ENCODE data around the gene ZNF695.
"Not testable (repeated sequence)": the region's sequence is repeated elsewhere in the genome, so short reads cannot be mapped to it uniquely, and the experiment has no call there.

The ZNF695 gene

DNA sequence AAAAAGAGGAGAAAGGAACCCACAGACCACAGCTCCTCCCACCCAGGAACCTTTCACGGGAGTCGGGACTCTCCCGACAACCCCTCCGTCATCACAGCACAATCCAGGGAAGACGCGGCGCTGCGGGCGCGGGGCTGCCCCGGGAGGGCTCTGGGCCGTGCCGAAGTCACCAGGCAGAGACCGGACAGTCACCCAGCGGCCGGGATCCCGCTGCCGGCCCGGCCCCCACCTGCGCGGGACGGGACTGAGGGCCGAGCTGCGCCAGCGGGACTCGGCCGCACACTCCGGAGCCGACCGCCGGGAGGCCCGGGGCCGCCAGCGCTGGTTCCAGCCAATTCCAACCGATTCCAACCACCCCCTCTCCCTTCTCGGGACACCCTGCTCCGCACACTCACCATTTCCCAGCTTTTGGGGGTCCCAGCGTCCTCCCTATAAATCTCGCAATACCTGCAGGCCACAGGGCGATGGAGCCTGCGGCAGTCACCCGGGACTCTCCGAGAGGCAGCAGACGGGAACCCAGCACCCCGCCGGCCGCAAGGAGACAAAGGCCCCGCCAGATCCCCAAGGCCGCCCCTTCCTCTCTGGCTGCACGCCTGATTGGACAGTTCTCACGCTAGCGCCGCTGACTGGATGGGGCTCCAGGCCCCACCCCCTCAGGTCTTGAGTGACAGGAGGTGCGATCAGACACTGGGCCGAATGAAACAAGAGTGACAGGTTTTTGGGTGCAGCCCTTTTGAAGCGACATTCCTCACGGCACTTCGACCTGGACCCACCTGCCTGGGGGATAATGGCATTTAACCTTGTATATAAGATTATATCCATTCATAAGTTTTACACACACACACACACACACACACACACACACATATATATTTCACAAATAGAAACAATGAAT, at the start of gene ZNF695:
ZNF695 (minus strand) TSS at position 547 of the 895 bp plus-strand sequence; CDS start at position 398, 149 bp downstream.
- peak; percentile 95 for DNase-seq

- DNase-seq, result no peak
Observed at GRCh38 chr1:247056071-247056470, 48.2 kb upstream of the ZNF695 start.

GRCh38 chr1:247054992-247055415, 47.1 kb upstream of the ZNF695 start:
- DNase-seq, result no peak

DNA sequence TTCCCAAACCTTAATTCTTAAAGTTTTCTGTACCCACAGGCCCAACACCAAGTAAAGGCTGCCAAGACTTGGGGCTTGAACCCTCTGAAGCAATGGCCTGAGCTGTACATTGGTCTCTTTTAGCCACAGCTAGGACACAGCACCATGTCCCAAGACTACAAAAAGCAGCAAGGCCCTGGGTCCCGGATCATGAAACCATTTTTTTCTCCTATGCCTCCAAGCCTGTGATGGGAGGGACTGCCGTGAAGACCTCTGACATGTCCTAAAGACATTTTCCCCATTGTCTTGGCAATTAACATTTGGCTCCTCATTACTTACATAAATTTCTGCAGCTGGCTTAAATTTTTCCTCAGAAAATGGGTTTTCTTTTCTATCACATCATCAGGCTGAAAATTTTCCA, 39.8 kb upstream of the ZNF695 start:
- DNase-seq, result no peak

DNA sequence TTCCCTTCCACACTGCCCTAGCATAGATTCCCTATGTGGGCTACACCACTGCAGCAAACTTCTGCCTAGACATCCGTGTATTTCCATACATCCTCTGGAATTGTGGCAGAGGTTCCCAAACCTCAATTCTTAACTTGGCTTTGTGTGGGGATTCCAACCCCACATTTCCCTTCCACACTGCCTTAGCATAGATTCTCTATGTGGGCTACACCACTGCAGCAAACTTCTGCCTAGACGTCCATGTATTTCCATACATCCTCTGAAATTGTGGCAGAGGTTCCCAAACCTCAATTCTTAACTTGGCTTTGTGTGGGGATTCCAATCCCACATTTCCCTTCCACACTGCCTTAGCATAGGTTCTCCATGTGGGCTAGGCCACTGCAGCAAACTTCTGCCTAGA, 39.4 kb upstream of the ZNF695 start:
- no peak for DNase-seq

DNA sequence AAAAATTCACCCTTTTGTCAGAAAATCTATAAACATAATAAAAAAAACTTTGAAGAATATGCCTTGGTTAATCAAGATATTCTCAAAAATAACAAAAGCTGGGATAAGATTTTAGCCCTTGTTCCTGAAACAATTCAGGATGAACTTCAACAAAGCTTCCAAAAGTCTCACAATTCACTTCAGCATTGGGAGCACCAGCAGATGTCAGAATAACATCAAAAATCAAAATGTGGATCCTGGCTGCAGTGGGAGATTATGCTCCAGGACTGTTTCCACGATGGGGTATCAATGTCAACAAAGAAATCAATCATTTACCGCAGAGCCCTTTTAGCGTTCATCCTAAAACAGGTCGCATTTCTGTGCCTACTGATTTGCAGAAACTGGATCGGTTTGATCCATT, 35.5 kb upstream of the ZNF695 start:
- no peak for DNase-seq

DNA sequence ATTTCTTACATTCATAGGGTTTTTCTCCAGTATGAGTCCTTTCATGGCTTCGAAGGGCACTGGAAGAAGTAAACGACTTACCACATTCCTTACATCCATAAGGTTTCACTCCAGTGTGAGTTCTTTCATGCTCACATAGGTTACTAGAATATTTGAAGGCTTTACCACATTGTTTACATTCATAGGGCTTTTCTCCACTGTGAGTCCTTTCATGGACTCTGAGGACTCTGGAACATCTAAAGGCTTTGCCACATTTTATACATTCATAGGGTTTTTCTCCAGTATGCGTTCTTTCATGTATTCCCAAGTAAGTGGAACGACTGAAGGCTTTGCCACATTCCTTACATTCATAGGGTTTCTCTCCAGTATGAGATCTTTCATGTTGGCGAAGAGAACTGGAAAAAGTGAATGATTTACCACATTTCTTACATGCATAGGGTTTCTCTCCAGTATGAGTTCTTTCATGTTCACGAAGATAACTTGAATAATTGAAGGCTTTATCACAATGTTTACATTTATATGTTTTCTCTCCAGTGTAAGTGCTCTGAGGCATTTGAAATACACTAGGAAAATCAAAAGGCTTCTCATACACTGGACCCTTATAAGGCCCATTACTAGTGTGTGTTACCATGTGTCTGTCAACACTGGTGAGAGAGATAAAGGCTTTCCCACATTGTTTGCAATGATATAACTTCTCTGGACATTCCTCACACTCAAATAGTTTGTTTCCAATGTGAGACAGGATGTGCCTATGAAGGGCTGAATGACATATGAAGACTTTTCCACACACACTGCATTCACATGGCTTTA, 29.9 kb upstream of the ZNF695 start:
- DNase-seq, result no peak

GRCh38 chr1:247032306-247032705, 24.4 kb upstream of the ZNF695 start:
- DNase-seq, result not testable (repeated sequence)

GRCh38 chr1:247024658-247025057, 16.8 kb upstream of the ZNF695 start:
- DNase-seq, result not testable (repeated sequence)

DNA sequence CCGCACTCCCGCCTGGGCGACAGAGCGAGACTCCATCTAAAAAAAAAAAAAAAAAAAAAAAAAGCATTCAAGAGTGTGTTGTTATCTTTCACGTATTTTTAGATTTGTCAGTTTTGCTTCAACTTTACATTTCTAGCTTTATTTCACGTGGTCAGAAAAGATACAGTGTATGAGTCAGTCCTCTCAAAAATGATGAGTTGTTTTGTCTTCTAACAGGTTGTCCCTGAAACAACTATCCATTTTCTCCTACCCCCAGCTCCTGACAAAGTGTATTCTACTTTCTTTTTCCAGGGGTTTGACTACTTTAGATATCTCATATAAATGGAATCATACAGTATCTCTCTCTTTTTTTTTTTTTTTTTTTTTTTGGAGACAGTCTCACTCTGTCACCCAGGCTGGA, 5.5 kb upstream of the ZNF695 start:
- no peak for DNase-seq

DNA sequence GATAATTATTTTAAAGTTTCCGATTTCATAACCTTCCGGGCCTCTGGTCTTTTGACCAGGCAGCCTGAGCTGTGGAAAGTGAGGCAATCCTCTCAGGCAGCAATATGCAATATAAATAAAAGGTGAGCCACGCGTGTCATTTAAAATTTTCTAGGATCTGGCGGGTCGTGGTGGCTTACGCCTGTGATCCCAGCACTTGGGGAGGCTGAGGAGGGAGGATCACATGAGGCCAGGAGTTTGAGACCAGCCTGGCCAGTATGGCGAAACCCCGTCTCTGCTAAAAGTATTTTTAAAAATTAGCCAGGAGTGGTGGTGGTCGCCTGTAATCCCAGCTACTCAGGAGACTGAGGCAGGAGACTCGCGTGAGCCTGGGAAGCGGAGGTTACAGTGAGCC, 546 bp upstream of the ZNF695 start:
- DNase-seq, result no peak

GRCh38 chr1:247004081-247004480, 3.8 kb downstream of the ZNF695 start:
- not testable (repeated sequence) for DNase-seq

DNA sequence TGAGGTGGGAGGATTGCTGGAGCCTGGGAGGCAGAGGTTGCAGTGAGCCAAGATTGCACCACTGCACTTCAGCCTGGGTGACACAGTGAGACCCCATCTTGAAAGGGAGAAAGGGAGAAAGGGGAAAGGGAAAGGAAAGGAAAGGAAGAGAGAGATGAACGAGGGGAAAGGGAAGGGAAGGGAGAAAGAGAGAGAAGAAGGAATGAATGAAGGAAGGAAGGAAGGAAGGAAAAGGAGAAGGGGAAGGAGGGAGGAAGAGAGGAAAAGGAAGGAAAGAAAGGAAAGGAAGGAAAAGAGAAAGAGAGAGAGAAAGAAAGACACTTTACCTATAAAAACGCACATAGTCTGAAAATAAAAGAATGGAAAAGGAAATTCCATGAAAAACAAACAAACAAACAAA, 18.0 kb downstream of the ZNF695 start:
- no peak for DNase-seq

GRCh38 chr1:246988316-246988715, 19.5 kb downstream of the ZNF695 start:
- no peak for DNase-seq

DNA sequence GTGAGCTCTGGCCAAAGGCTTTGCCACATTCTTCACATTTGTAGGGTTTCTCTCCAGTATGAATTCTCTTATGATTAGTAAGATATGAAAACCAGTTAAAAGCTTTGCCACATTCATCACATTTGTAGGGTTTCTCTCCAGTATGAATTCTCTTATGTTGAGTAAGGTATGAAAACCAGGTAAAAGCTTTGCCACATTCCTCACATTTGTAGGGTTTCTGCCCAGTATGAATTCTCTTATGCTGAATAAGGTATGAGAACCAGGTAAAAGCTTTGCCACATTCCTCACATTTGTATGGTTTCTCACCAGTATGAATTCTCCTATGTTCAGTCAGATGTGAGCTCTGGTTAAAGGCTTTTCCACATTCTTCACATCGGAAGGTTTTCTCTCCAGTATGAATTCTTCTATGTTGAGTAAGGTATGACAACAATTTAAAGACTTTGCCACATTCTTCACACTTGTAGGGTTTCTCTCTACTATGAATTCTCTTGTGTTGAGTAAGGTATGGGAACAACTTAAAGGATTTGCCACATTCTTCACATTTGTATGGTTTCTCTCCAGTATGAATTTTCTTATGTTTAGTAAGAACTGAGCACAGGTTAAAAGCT, 20.7 kb downstream of the ZNF695 start:
- DNase-seq, result no peak

DNA sequence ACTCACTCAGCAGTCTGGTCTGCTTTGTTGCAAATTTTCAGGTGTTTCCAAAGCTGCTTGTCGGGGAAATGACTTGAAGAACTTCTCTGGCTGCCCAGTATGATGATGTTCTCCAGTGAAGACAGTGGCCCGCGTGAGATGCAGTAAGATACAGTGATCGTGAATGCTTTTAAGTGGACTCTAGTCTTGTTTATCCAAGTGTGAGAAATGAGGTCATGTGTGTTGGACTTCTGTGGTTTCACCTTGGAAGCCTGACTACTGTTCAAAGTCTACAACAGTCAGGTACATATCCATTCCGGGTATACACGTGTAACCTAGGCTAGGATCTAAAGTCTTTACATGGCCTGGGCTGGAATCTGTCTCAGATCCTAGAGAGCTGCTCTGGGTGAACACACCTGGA, 29.1 kb downstream of the ZNF695 start:
- no peak for DNase-seq

DNA sequence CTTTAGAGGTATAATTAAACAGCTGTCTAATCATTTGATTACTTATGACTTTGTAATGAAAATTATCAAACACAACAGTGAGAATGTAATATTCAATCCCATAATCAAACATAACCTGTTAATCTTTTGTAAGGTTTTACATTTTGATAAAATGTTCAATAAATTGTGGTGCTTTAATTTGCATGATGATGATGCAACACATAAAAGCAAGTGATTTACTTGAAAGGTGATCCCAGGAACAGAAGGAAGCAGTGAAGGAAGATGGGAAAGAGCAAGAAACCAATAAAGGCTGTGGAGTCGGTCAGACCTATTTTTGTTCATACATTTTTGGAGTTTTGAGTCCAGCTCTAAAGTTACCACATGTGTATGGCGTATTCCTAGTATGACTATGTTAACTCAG, 29.6 kb downstream of the ZNF695 start:
- no peak for DNase-seq

GRCh38 chr1:246971969-246972368, 35.9 kb downstream of the ZNF695 start:
- no peak for DNase-seq

DNA sequence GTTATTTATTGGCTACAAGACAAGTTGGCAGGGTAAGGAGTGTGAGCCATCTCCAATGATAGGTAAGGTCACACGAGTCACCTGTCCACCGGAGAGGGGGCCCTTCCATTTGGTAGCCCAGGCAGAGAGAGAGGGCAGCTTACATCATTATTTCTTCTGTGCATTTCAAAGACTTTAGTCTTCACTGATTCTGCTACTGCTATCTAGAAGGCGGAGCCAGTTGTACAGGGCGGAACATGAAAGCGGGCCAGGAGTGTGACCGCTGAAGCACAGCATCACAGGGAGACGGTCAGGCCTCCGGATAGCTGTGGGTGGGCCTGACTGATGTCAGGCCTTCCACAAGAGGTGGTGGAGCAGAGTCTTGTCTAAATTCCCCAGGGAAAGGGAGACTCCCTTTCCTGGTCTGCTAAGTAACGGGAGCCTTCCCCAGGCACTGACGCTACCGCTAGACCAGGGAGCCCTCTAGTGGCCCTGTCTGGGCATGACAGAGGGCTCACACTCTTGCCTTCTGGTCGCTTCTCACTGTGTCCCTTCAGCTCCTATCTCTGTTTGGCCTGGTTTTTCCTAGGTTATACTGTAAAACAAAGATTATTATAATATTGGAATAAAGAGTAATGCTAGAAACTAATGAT, 36.7 kb downstream of the ZNF695 start:
- DNase-seq, result peak; percentile 18

GRCh38 chr1:246969621-246970020, 38.2 kb downstream of the ZNF695 start:
- no peak for DNase-seq

GRCh38 chr1:246966502-246966901, 41.4 kb downstream of the ZNF695 start:
- DNase-seq, result no peak

DNA sequence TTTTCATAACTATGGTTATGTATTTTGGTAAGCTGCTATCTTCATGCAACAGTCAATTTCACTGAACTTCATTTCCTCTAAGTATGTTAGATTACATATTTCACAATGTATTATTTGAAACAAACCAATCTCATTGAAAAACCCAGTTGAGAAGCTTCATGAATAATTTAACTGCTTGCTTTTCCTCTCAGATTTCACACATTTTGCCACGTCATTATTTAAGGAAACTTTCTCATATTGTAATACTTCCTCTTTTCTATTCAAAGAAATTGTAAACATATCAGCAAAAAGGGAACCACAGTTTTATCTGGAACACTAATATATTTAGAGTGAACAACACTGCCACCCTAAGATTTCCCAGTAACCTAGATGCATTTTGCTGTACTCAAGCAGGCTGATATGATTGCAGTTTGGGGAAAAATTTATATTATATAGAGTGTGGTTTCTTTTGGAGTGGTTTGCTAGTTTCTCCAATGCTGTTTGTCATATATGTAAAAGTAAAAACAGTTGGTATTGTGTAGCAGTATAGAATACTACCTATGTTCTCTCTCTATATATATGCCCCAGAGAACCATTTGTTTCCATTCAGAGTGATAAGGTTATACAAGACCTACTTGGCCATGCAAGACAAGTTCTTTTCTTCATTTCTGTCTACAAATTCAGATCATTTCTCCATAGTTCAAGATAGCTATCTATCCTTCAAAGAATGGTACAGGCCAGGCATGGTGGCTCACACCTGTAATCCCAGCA, 47.7 kb downstream of the ZNF695 start:
- DNase-seq, result no peak
